AG08396 (cell line): ENCODE results near the gene NPIPA2.
"Not testable (repeated sequence)": the region's sequence is repeated elsewhere in the genome, so short reads cannot be mapped to it uniquely, and the experiment has no call there.

Experiments used
- DNase-seq: peaks from one replicate; pipeline ENCODE4 v3.0.0; 2012; ENCODE audit warnings: low spot score, mixed read lengths

The NPIPA2 gene

GRCh38 chr16:14742273-14743128 is at the start of gene NPIPA2:
NPIPA2 (plus strand) TSS chr16:14742533; CDS start chr16:14748066, 5,533 bp downstream.
- not testable (repeated sequence) for DNase-seq

- DNase-seq: not testable (repeated sequence)
Observed at GRCh38 chr16:14694129-14694528, 48.2 kb upstream of the NPIPA2 start, which contains the start of gene PLA2G10. PLA2G10 (minus strand) TSS chr16:14694308; CDS start chr16:14694229, 79 bp downstream.

GRCh38 chr16:14701859-14702258 is 40.5 kb upstream of the NPIPA2 start:
- not testable (repeated sequence) for DNase-seq

- not testable (repeated sequence) for DNase-seq
Observed at GRCh38 chr16:14702672-14703071, 39.7 kb upstream of the NPIPA2 start.

- not testable (repeated sequence) for DNase-seq
Observed at GRCh38 chr16:14703156-14704011, 38.9 kb upstream of the NPIPA2 start, which contains the start of gene NPIPA3. NPIPA3 (plus strand) TSS chr16:14703411; CDS start chr16:14708944, 5,533 bp downstream.

GRCh38 chr16:14733233-14733632 is 9.1 kb upstream of the NPIPA2 start:
- not testable (repeated sequence) for DNase-seq

GRCh38 chr16:14740832-14741385 is 1.4 kb upstream of the NPIPA2 start:
- DNase-seq: not testable (repeated sequence)

- not testable (repeated sequence) for DNase-seq
Observed at GRCh38 chr16:14741794-14742193, 539 bp upstream of the NPIPA2 start.

- DNase-seq: not testable (repeated sequence)
Observed at GRCh38 chr16:14773654-14774053, 31.3 kb downstream of the NPIPA2 start.

GRCh38 chr16:14775624-14776023 is 33.3 kb downstream of the NPIPA2 start:
- DNase-seq: not testable (repeated sequence)

- DNase-seq: not testable (repeated sequence)
Observed at GRCh38 chr16:14776763-14777162, 34.4 kb downstream of the NPIPA2 start.

GRCh38 chr16:14779368-14779877 is 37.1 kb downstream of the NPIPA2 start:
- not testable (repeated sequence) for DNase-seq

GRCh38 chr16:14786180-14786579 is 43.8 kb downstream of the NPIPA2 start:
- DNase-seq: not testable (repeated sequence)

GRCh38 chr16:14789577-14789976 is 47.2 kb downstream of the NPIPA2 start:
- not testable (repeated sequence) for DNase-seq

GRCh38 chr16:14790320-14790956 is 48.1 kb downstream of the NPIPA2 start:
- DNase-seq: not testable (repeated sequence)

- DNase-seq: not testable (repeated sequence)
Observed at GRCh38 chr16:14792914-14793313, 50.6 kb downstream of the NPIPA2 start.

- DNase-seq: not testable (repeated sequence)
Observed at GRCh38 chr16:14797558-14797957, 55.2 kb downstream of the NPIPA2 start.

- DNase-seq: not testable (repeated sequence)
Observed at GRCh38 chr16:14803577-14803976, 61.2 kb downstream of the NPIPA2 start.

GRCh38 chr16:14807184-14807678 is 64.9 kb downstream of the NPIPA2 start:
- not testable (repeated sequence) for DNase-seq

GRCh38 chr16:14813890-14814289 is 71.6 kb downstream of the NPIPA2 start:
- not testable (repeated sequence) for DNase-seq
